HG03280 (cell line): Measurements from ENCODE around the gene TPM1.

Experiments
- ATAC-seq: cut with Tn5 transposase; IDR thresholded peaks from one replicate; pipeline ENCODE4 v1.9.1; 2021; ENCODE audit warnings: mild to moderate bottlenecking, moderate library complexity; ENCODE audit not compliant: unreplicated experiment

TPM1 gene

GRCh38 chr15:63015618-63016017 lies 26.9 kb upstream of the TPM1 start:
- no peak for ATAC-seq

DNA sequence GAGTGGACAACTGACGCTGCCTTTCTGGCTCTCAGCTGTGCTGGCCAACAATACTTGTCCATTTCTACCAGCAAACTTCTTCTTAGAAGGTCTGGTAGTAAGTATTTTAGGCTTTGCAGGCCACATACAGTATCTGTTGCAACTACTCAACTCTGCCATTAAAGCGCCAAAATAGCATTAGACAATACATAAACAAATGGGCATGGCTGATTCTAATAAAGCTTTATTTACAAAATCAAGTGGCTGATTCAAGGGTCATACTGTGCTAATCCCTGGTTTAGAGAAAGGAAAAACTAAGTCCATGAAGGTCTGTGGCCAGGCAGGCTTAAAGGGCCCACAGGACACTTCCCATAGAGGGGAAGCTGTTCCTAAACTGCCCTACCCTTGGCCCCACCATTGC lies 26.3 kb upstream of the TPM1 start:
- no peak for ATAC-seq

GRCh38 chr15:63018639-63019038 lies 23.9 kb upstream of the TPM1 start:
- ATAC-seq: no peak

DNA sequence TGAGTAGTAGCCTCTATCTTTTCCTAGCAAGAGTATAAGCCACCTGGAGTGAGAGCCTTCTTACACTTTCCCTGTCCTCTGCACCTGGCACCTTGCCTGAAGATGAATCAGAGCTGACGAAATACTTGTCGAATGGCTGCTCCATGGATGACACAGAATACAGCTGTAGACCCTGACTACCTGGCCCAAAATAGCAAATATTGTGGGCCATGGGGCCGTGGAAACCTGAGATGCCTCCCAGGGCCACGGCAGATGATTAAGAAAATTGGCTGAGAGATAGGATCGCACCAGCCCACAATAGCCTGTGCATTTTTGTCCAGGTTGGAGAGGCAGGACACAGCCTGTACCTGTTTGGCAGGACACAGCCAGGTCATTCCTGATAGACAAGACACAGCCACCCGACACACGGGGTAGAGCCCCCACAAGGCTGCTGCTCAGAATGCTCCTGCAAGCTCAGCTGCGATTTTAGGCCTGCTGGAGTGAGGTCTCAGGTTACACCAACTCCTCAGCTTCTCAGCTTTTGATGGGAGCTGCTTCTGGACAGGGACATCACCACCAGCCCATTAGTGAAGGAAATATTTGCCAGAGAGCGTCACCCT lies 22.9 kb upstream of the TPM1 start:
- ATAC-seq: no peak

- ATAC-seq: no peak
Observed at GRCh38 chr15:63020128-63020527, 22.4 kb upstream of the TPM1 start.

DNA sequence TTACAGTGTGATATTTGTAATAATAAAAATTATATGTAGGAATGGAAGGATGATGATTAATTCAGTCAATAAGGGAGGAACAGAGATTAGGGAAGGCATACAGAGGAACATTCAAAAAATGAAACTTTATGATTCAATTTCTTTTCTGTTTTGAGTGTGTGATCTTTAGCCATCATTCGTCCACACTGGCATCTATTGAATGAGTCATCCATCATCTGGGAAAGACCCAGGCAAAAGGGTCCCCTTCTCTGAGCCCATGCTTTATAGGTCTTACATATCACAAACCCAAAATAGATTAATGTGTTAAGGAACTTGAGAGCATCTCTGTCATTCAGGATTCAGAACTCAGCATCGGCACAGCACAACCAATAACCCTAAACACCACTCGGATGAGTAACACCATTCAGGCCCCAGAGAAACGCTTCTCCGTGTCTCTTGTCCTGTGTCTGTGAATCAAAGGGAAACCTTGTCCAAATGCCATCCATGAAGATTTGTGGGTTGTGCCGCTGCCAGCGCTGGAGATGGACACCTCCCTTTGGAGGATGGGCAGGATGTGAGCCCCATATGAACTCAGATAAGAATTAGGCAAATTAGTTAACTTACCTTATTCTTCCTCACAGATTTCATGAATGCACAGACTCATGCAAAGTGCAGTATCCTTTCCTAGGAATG lies 21.7 kb upstream of the TPM1 start:
- ATAC-seq: no peak

DNA sequence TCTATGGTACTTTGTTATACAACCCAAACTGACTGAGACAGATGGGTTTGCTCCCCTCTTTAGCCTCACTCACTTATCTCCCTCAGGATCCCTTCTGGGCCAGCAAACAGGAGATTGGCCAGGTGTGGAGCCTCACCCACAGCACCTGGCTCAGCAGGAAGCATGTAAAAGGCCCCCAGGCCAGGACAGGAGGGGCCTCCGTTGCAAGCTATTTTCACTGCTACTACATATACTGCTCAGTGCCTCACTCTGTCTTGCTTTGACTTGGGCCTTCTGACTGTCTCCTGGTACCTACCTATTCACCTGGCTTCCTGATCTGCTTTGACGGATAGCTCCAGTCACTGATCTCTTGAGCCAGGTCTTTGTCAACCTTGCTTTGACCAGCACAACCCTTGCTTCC lies 20.4 kb upstream of the TPM1 start:
- no peak for ATAC-seq

DNA sequence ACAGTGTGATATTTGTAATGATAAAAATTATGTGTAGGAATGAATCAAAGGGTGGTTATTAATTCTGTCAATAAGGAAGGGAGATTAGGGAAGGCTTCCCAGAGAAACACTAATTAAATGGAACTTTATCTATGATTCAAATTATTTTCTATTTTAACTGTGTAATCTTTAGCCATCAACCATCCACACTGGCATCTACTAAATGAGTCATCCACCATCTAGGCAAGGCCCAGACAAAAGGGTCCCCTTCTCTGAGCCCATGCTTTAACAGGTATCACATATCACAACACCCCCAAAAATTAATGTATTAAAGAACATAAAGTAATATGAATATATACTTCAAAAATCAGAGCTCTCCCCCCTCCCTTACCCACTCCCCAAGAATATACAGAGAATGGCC lies 19.9 kb upstream of the TPM1 start:
- ATAC-seq: no peak

DNA sequence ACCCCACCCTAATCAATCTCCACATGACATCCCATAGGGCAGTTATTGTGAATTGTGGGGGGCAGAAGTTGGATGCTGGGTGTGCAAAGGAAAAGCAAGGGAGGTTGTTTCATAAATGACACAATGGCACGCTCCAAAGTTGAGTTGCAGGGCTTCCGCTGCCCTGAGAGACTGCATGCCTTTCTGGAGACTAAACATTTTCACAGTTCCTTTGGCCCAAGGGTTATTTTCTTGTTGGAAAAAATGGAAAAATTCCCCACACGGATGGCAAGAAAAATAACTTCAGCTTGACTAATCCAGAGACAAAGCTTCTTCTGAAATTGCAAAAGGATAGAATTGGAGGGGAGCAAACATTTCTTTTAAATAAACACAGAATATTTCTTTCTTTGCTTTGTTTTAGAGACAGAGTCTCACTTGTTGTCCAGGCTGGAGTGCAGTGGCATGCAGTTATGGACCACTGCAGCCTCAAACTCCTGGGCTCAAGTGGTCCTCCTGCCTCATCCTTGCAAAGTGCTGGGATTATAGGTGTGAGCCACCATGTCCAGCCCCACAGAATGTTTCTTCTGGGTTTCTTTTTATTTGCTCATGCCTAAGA lies 19.1 kb upstream of the TPM1 start:
- no peak for ATAC-seq

DNA sequence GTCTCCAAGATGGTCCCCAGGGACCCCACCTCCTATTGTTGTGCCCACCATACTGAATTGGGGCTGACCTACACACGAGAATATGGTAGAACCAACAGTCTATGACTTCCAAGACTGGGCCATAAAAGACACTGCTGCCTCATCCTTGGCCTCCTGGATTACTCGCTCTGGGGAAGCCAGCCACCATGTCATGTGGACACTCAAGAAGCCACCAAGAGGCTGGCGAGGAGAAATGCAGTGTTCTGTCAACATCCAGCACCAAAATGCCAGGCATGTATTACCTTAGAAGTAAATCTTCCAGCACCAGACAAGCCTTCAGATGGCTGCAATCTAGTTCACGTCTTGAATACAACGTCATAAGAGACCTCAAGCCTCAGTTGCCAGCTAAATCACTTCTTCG lies 17.1 kb upstream of the TPM1 start:
- no peak for ATAC-seq

- no peak for ATAC-seq
Observed at GRCh38 chr15:63027646-63028045, 14.9 kb upstream of the TPM1 start.

GRCh38 chr15:63028442-63029110 lies 14.0 kb upstream of the TPM1 start:
- no peak for ATAC-seq

GRCh38 chr15:63029676-63030075 lies 12.9 kb upstream of the TPM1 start:
- no peak for ATAC-seq

DNA sequence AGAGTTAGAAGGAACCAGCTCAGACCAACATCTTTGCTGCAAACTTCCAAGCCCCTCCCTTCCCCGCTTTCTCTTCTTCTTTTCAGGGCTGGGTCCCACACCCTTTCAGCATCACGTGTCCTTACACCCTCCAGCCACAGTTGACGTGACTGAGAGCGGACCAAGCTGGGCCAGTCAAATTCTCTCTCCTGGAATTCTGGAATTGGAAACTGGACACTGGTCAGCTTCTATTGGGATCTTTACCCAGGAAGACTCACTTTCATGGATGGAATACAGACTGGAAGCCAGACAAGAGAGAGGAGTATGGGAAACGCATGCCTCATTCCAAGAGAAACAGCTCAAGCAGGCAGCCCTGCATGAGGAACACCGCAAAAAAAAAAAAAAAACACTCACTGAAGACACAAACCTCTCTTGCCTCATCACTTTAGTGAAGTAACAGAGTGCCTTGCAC lies 12.4 kb upstream of the TPM1 start:
- ATAC-seq: no peak

DNA sequence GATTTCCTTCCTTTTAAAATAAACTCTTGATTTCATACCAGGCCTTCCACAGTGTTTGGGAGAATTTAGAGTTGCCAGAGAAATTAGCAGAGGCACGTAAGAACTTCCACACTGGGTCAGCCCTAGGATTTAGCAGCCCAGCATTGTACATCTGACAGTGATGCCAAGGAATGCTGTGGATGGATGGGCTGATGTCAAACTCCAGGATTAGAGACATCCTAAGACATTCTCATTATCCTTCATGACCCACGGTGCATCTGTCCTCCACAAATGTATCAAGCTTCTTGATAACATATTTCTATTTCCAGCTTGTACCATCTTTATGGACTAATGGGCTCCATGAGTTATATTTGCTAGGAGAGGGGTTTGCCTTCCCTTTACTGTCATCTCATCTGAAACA lies 8.0 kb upstream of the TPM1 start:
- ATAC-seq: no peak

- no peak for ATAC-seq
Observed at GRCh38 chr15:63035253-63035652, 7.3 kb upstream of the TPM1 start.

GRCh38 chr15:63035977-63036376 lies 6.6 kb upstream of the TPM1 start:
- no peak for ATAC-seq

GRCh38 chr15:63037976-63038720 lies 4.4 kb upstream of the TPM1 start:
- ATAC-seq: no peak

GRCh38 chr15:63038926-63039673 lies 3.4 kb upstream of the TPM1 start:
- ATAC-seq: no peak

DNA sequence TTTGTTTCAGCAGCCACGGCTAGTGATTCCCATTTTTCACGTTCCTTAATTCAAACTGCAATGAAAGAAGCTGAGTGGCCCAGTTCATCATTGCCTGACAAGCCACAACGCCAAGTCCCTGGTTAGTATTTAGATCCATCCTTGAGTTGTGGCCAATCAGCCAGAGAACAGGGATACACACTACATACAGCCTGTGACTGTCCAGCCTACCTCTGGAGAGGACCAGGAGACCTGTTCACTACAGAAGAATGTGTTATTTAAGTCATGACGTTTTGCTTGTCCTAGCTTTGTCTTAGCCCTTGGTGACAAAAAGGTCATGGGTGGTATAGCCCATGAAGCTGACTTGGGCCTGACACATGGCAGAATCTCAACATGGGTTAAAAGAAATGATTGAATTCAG lies 2.7 kb upstream of the TPM1 start:
- ATAC-seq: no peak

DNA sequence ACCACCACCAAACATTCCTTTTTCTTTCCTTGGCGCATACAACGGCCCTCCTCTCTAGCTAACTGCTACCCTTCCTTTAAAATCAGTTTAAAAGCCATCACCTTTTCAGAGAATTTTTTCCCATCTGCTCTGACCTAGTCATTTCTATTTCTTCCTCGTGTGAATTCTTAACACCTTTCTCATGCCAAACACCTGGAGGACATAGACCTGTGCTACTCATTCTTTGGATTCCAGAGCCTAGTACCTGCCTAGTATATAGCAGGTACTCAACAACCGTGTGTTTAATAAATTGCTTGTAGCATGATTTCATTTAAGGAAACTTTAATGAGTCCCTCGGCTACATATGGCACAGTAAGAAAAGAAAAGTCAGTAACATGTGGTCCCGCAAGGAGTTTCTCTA lies 2.0 kb upstream of the TPM1 start:
- ATAC-seq: no peak
